ENCODE data around the gene TNNT1.
"Not testable (repeated sequence)": the region's sequence is repeated elsewhere in the genome, so short reads cannot be mapped to it uniquely, and the experiment has no call there.

The TNNT1 gene

GRCh38 chr19:55149078-55150003, at the start of gene TNNT1:
Gene TNNT1, minus strand, starts transcription at chr19:55149206. Its CDS starts 2,049 bp downstream, at chr19:55147157.
- DNase-seq (ENCODE audit: low read depth in 1 of 2, low spot score in 1 of 2): no peak

GRCh38 chr19:55198651-55199050, 49.6 kb upstream of the TNNT1 start:
- DNase-seq (ENCODE audit: low read depth in 1 of 2, low spot score in 1 of 2): no peak

- DNase-seq (ENCODE audit: low read depth in 1 of 2, low spot score in 1 of 2): no peak
These were observed 48.5 kb upstream of the TNNT1 start for GRCh38 chr19:55197528-55197927.

GRCh38 chr19:55196803-55197202, 47.8 kb upstream of the TNNT1 start:
- no peak for DNase-seq (ENCODE audit: low read depth in 1 of 2, low spot score in 1 of 2)

GRCh38 chr19:55193481-55193880, 44.5 kb upstream of the TNNT1 start:
- no peak for DNase-seq (ENCODE audit: low read depth in 1 of 2, low spot score in 1 of 2)

GRCh38 chr19:55189403-55189835, 40.4 kb upstream of the TNNT1 start:
- no peak for DNase-seq (ENCODE audit: low read depth in 1 of 2, low spot score in 1 of 2)

- DNase-seq (ENCODE audit: low read depth in 1 of 2, low spot score in 1 of 2): no peak
These were observed 39.6 kb upstream of the TNNT1 start for GRCh38 chr19:55188625-55189024.

GRCh38 chr19:55186080-55186479, 37.1 kb upstream of the TNNT1 start:
- no peak for DNase-seq (ENCODE audit: low read depth in 1 of 2, low spot score in 1 of 2)

- no peak for DNase-seq (ENCODE audit: low read depth in 1 of 2, low spot score in 1 of 2)
These were observed 32.7 kb upstream of the TNNT1 start for GRCh38 chr19:55181740-55182139.

GRCh38 chr19:55179606-55180484, 30.8 kb upstream of the TNNT1 start, which contains the start of gene SYT5:
Gene SYT5, minus strand, starts transcription at chr19:55180289. Its CDS starts 1,248 bp downstream, at chr19:55179041.
- DNase-seq (ENCODE audit: low read depth in 1 of 2, low spot score in 1 of 2): peak; percentile 30 to 52

- DNase-seq (ENCODE audit: low read depth in 1 of 2, low spot score in 1 of 2): peak; percentile 76 to 80
These were observed 30.0 kb upstream of the TNNT1 start for GRCh38 chr19:55178781-55179599.

GRCh38 chr19:55176076-55176475, 27.1 kb upstream of the TNNT1 start:
- DNase-seq (ENCODE audit: low read depth in 1 of 2, low spot score in 1 of 2): no peak

- no peak for DNase-seq (ENCODE audit: low read depth in 1 of 2, low spot score in 1 of 2)
These were observed 26.3 kb upstream of the TNNT1 start for GRCh38 chr19:55175117-55175867.

- no peak for DNase-seq (ENCODE audit: low read depth in 1 of 2, low spot score in 1 of 2)
These were observed 25.6 kb upstream of the TNNT1 start for GRCh38 chr19:55174425-55175116.

GRCh38 chr19:55173714-55174409, 24.9 kb upstream of the TNNT1 start:
- no peak for DNase-seq (ENCODE audit: low read depth in 1 of 2, low spot score in 1 of 2)

GRCh38 chr19:55173186-55173713, 24.2 kb upstream of the TNNT1 start:
- no peak for DNase-seq (ENCODE audit: low read depth in 1 of 2, low spot score in 1 of 2)

GRCh38 chr19:55172741-55173140, 23.7 kb upstream of the TNNT1 start:
- no peak for DNase-seq (ENCODE audit: low read depth in 1 of 2, low spot score in 1 of 2)

GRCh38 chr19:55172318-55172717, 23.3 kb upstream of the TNNT1 start:
- not testable (repeated sequence) for DNase-seq (ENCODE audit: low read depth in 1 of 2, low spot score in 1 of 2)

- no peak for DNase-seq (ENCODE audit: low read depth in 1 of 2, low spot score in 1 of 2)
These were observed 22.4 kb upstream of the TNNT1 start for GRCh38 chr19:55171440-55171839.

Data from activated CD4-positive, alpha-beta T cell treated with anti-CD3 and anti-CD28 coated beads, Interleukin-2, amount 50 U/mL, for 24 hours (primary cell).